Sigmoid colon (tissue), 7 donors: ENCODE measurements around the gene ABI2. TPM values are rescaled to one million over a fixed set of nuclear protein-coding genes. Genes with fewer than 3 reads are reported as not detected.

Experiments
- DNase-seq: peaks from one replicate; pipeline ENCODE4 v3.0.0-alpha.2; 2019
- H3K27ac ChIP-seq, 4 donors: fragments of 200-600 bp; sonication (generic); one replicate each; pipeline ENCODE4 v1.5.1; 2016 to 2019; ENCODE audit warnings: mild to moderate bottlenecking in 1 of 4
- H3K27me3 ChIP-seq, 3 donors: fragments of 200-600 bp; sonication (generic); one replicate each; pipeline ENCODE4 v1.5.1; 2019; ENCODE audit warnings: mild to moderate bottlenecking in 1 of 3
- H3K36me3 ChIP-seq, 4 donors: fragments of 200-600 bp; sonication (generic); one replicate each; pipeline ENCODE4 v1.5.1; 2016 to 2019
- H3K4me1 ChIP-seq, 4 donors: fragments of 200-600 bp; sonication (generic); one replicate each; pipeline ENCODE4 v1.5.1; 2017 to 2019
- H3K4me3 ChIP-seq, 4 donors: fragments of 200-600 bp; sonication (generic); one replicate each; pipeline ENCODE4 v1.5.1; 2017 to 2019; ENCODE audit warnings: mild to moderate bottlenecking in 2 of 4, moderate library complexity in 1 of 4
- H3K9me3 ChIP-seq, 4 donors: fragments of 200-600 bp in 3 of 4; sonication (generic) in 3 of 4; one replicate each; pipeline versions ENCODE4 v1.5.1 to v1.6.1; 2013 to 2019
- CTCF ChIP-seq, 4 experiments: fragments of 450-650 bp in 3 of 4; fragments of 200-600 bp in 1 of 4; IDR thresholded peaks; one replicate each; pipeline ENCODE4 v1.5.1; 2016 to 2019; ENCODE audit warnings: antibody characterized with exemption in 4 of 4, mild to moderate bottlenecking in 3 of 4, moderate library complexity in 2 of 4
- EP300 ChIP-seq, 4 donors: sonication (generic); formaldehyde crosslinking; IDR thresholded peaks; one replicate each; pipeline ENCODE4 v1.6.1; 2017; ENCODE audit warnings: antibody characterized with exemption in 4 of 4
- POLR2A ChIP-seq, 2 donors: fragments of 450-650 bp; IDR thresholded peaks; one replicate each; pipeline ENCODE4 v1.6.1; 2016; ENCODE audit warnings: antibody characterized with exemption in 2 of 2, mild to moderate bottlenecking in 2 of 2, moderate library complexity in 2 of 2
- POLR2AphosphoS5 ChIP-seq, 4 donors: sonication (generic); formaldehyde crosslinking; IDR thresholded peaks; one replicate each; pipeline ENCODE4 v1.6.1; 2017; ENCODE audit warnings: antibody characterized with exemption in 4 of 4
- WGBS, 2 donors: extraction: QIAGEN DNeasy Blood & Tissue Kit; methylation state at CpG; one replicate each; pipeline ENCODE4 v1.1.7; 2013; 5-methylcytosine and 5-hydroxymethylcytosine counted together
- intact Hi-C: fragments of 100-400 bp; cut with DNase I; formaldehyde crosslinking; loops from one replicate; pipeline ENCODE4 v1.15.1; 2023
- polyA plus RNA-seq, 3 donors: library from polyadenylated mRNA; stranded (reverse); fragments of 200-250 nt; gene quantifications; one replicate each; pipeline ENCODE4 v1.2.3, GENCODE V29; 2013
- total RNA-seq, 4 donors: library from RNA; depleted of rRNA; stranded (reverse); fragments of >200 nt; gene quantifications; one replicate each; pipeline ENCODE4 v1.1.0, GENCODE V29; 2016
- donor health status: healthy with polysubstance abuse.
- donor health status: Bipolar disorder and iron deficiency.
- donor health status: healthy.

The ABI2 gene
- total and polyA plus RNA-seq, 7 donors, result 3.6 to 61.9 (median 38.3) TPM

- DNase-seq, result no peak
- intact Hi-C loops, result no loop called here
- Histone ChIP-seq H3K36me3 (peaks cover 0 to 63% (median 3%) of the 10 kb centered on the region in 4 donors), H3K27me3 (no peaks in the 10 kb centered on the region), H3K4me3 (no peak overlapping the region), H3K27ac (no peak overlapping the region), H3K9me3 (no peaks in the 10 kb centered on the region), H3K4me1 (peaks cover 0 to 6% (median 6%) of the 10 kb centered on the region in 4 donors)
- TF ChIP-seq EP300 (IDR thresholded peaks at IDR 0.05), result no peak
- no peak for TF ChIP-seq CTCF (IDR thresholded peaks at IDR 0.05)
- TF ChIP-seq POLR2AphosphoS5 (IDR thresholded peaks at IDR 0.05), result no peak
- no peak for TF ChIP-seq POLR2A (IDR thresholded peaks at IDR 0.05)
These were observed 79.3 kb downstream of the ABI2 start for GRCh38 chr2:203407496-203407895.

- no peaks in the 10 kb centered on the region for H3K9me3 ChIP-seq
- no peak overlapping the region for H3K27ac ChIP-seq
- peaks cover 0 to 10% (median 9%) of the 10 kb centered on the region in 4 donors for H3K4me1 ChIP-seq
- 73 to 76% methylated on average over 7 of the region's 7 CpGs for WGBS, 2 donors
- H3K36me3 ChIP-seq, result peaks cover 0 to 50% (median 4%) of the 10 kb centered on the region in 4 donors
- DNase-seq, result no peak
- no peak overlapping the region for H3K4me3 ChIP-seq
- TF ChIP-seq CTCF (IDR thresholded peaks at IDR 0.05) (no peak), EP300 (IDR thresholded peaks at IDR 0.05) (no peak), POLR2A (IDR thresholded peaks at IDR 0.05) (no peak), POLR2AphosphoS5 (IDR thresholded peaks at IDR 0.05) (no peak)
- H3K27me3 ChIP-seq, result no peaks in the 10 kb centered on the region
- intact Hi-C loops, result no loop called here
These were observed 84.5 kb downstream of the ABI2 start for GRCh38 chr2:203412546-203413331.

GRCh38 chr2:203413796-203414195 is 85.6 kb downstream of the ABI2 start:
- peaks cover 0 to 10% (median 9%) of the 10 kb centered on the region in 4 donors for H3K4me1 ChIP-seq
- no peaks in the 10 kb centered on the region for H3K27me3 ChIP-seq
- no peak overlapping the region for H3K27ac ChIP-seq
- no peaks in the 10 kb centered on the region for H3K9me3 ChIP-seq
- peaks cover 0 to 58% (median 10%) of the 10 kb centered on the region in 4 donors for H3K36me3 ChIP-seq
- H3K4me3 ChIP-seq, result no peak overlapping the region
- DNase-seq, result no peak
- TF ChIP-seq CTCF (IDR thresholded peaks at IDR 0.05) (no peak), POLR2AphosphoS5 (IDR thresholded peaks at IDR 0.05) (no peak), EP300 (IDR thresholded peaks at IDR 0.05) (no peak), POLR2A (IDR thresholded peaks at IDR 0.05) (no peak)
- intact Hi-C loops, result no loop called here

GRCh38 chr2:203418271-203418670 is 90.1 kb downstream of the ABI2 start:
- intact Hi-C loops, result no loop called here
- H3K36me3 ChIP-seq, result peaks cover 0 to 43% (median 21%) of the 10 kb centered on the region in 4 donors
- no peak for DNase-seq
- no peak for TF ChIP-seq EP300 (IDR thresholded peaks at IDR 0.05)
- no peak for TF ChIP-seq POLR2AphosphoS5 (IDR thresholded peaks at IDR 0.05)
- TF ChIP-seq POLR2A (IDR thresholded peaks at IDR 0.05), result no peak
- TF ChIP-seq CTCF (IDR thresholded peaks at IDR 0.05), result no peak
- no peak overlapping the region for H3K4me3 ChIP-seq
- WGBS, 2 donors, result 94 to 97% methylated on average over 8 of the region's 8 CpGs
- H3K27me3 ChIP-seq, result no peaks in the 10 kb centered on the region
- no peaks in the 10 kb centered on the region for H3K9me3 ChIP-seq
- H3K27ac ChIP-seq, result no peak overlapping the region
- H3K4me1 ChIP-seq, result no peaks in the 10 kb centered on the region
